Adrenal gland (tissue), 12 donors: ENCODE data around the gene FEV. TPM values are rescaled to one million over a fixed set of nuclear protein-coding genes. Genes with fewer than 3 reads are reported as not detected.

Experiments used
- DNase-seq, 7 donors: peaks; one replicate each; pipeline ENCODE4 v3.0.0-alpha.2; 2019 to 2020
- H3K27ac ChIP-seq, 5 donors: fragments of 200-600 bp; sonication (generic) in 4 of 5; 1 replicate in 3 of 5; 2 replicates in 2 of 5; pipeline versions ENCODE4 v1.5.1 to v1.8.0; 2016 to 2020; ENCODE audit warnings: mild to moderate bottlenecking in 1 of 5
- H3K27me3 ChIP-seq: fragments of 200-600 bp; 2 replicates; pipeline ENCODE4 v1.8.0; 2021
- H3K36me3 ChIP-seq, 2 donors: fragments of 200-600 bp; replicated peaks in 1 of 2; 1 replicate in 1 of 2; 2 replicates in 1 of 2; pipeline versions ENCODE4 v1.5.1 to v1.8.0; 2018 to 2022
- H3K4me1 ChIP-seq, 2 donors: fragments of 200-600 bp; replicated peaks in 1 of 2; 1 replicate in 1 of 2; 2 replicates in 1 of 2; pipeline versions ENCODE4 v1.5.1 to v1.8.0; 2018 to 2021
- H3K4me3 ChIP-seq, 4 donors: fragments of 200-600 bp; sonication (generic) in 3 of 4; one replicate each; pipeline ENCODE4 v1.5.1; 2016 to 2018
- H3K9me3 ChIP-seq, 3 donors: fragments of 200-600 bp; sonication (generic) in 1 of 3; replicated peaks in 1 of 3; 1 replicate in 2 of 3; 2 replicates in 1 of 3; pipeline versions ENCODE4 v1.5.1 to v1.8.0; 2016 to 2021
- CTCF ChIP-seq, 6 experiments: fragments of 450-650 bp in 4 of 6; fragments of 200-600 bp in 2 of 6; sonication (generic) in 1 of 6; IDR thresholded peaks; 1 replicate in 5 of 6; 2 replicates in 1 of 6; pipeline versions ENCODE4 v1.5.1 to v1.8.0; 2016 to 2021; ENCODE audit warnings: antibody characterized with exemption in 6 of 6, mild to moderate bottlenecking in 2 of 6, moderate library complexity in 1 of 6
- POLR2A ChIP-seq, 2 donors: fragments of 450-650 bp; IDR thresholded peaks; one replicate each; pipeline ENCODE4 v1.6.1; 2017; ENCODE audit warnings: antibody characterized with exemption in 2 of 2, mild to moderate bottlenecking in 2 of 2, moderate library complexity in 1 of 2
- WGBS, 4 donors: extraction: QIAGEN DNeasy Blood & Tissue Kit in 2 of 4; methylation state at CpG; one replicate each; pipeline versions ENCODE4 v1.1.5 to v1.1.7; 2013 to 2017; 5-methylcytosine and 5-hydroxymethylcytosine counted together
- intact Hi-C, 2 donors: fragments of 100-400 bp; cut with DNase I; formaldehyde crosslinking; loops; one replicate each; pipeline versions ENCODE4 v1.14.1 to v1.15.0; 2022 to 2023
- polyA plus RNA-seq, 3 donors: library from polyadenylated mRNA; stranded (reverse); fragments of 200-250 nt in 2 of 3; fragments of 350-450 nt in 1 of 3; fragmentation: Illumina TruSeq in 1 of 3; extraction: RNeasy Lipid Tissue Mini Kit (QIAGEN cat#74804) in 1 of 3; gene quantifications; one replicate each; pipeline ENCODE4 v1.2.3, GENCODE V29; 2013 to 2014
- total RNA-seq, 9 donors: library from RNA; depleted of rRNA in 4 of 9; stranded (reverse); fragments of >200 nt in 4 of 9; fragments of 120-200 nt in 1 of 9; fragmentation: NEBNext Ultra II Directional in 1 of 9; extraction: Animal tissue kit (Norgen Biotek cat#: 25700) in 1 of 9; gene quantifications; one replicate each; pipeline versions ENCODE4 v1.1.0 to v1.2.4, GENCODE V29; 2013 to 2023
- donor health status: healthy with polysubstance abuse.
- donor health status: Bipolar disorder and iron deficiency.
- donor health status: DM: yes; HTN: yes; CAD: no.
- donor health status: DM: no; HTN: no; CAD: no.
- donor health status: DM: no; HTN: no; CAD: no.
- donor health status: DM: yes; HTN: yes; CAD: no.

Gene FEV
- total and polyA plus RNA-seq, 12 donors, result 0.22 to 16.5 (median 3.1) TPM; not detected in 4

DNA sequence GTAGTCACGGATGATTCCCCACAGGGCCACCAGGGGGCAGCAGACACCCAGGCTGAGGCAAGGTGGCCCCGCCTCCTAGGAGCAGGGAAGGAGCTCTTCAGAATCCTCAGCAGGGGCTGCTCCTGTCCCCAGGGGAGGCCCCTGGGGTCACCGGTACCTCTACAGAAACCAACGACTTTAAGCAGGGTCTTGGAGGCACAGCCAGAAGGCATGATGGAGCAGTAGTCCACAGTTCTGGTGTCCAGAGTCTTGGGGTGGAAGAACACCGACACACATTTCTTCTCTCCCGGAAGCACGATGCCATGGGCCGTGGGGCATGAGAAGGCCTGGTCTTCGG is 44.8 kb upstream of the FEV start:
- Histone ChIP-seq H3K36me3 (no peaks in the 10 kb centered on the region), H3K4me3 (no peak overlapping the region), H3K27ac (no peak overlapping the region), H3K27me3 (peaks cover 9% of the 10 kb centered on the region), H3K9me3 (no peaks in the 10 kb centered on the region), H3K4me1 (no peaks in the 10 kb centered on the region)
- TF ChIP-seq CTCF (IDR thresholded peaks at IDR 0.05) (peak; percentile 75 to 99 (median 92)), POLR2A (IDR thresholded peaks at IDR 0.05) (no peak)
- DNase-seq, result peak; percentile 73 to 94 (median 83)
- WGBS, 4 donors, result 18 to 48% (median 36%) methylated on average over 4 to 9 of the region's 9 CpGs
- intact Hi-C loops, result no loop called here

GRCh38 chr2:219028996-219029828 is 44.2 kb upstream of the FEV start:
- intact Hi-C loops, result no loop called here

GRCh38 chr2:219028141-219028540 is 43.2 kb upstream of the FEV start:
- TF ChIP-seq CTCF (IDR thresholded peaks at IDR 0.05) (no peak), POLR2A (IDR thresholded peaks at IDR 0.05) (no peak)
- H3K4me1 ChIP-seq, result no peaks in the 10 kb centered on the region
- no peaks in the 10 kb centered on the region for H3K36me3 ChIP-seq
- H3K27ac ChIP-seq, result no peak overlapping the region
- H3K9me3 ChIP-seq, result no peaks in the 10 kb centered on the region
- H3K27me3 ChIP-seq, result peaks cover 9% of the 10 kb centered on the region
- no peak overlapping the region for H3K4me3 ChIP-seq
- intact Hi-C loops, result no loop called here
- no peak for DNase-seq
- WGBS, 4 donors, result 27 to 78% (median 73%) methylated on average over 1 to 5 of the region's 5 CpGs

More at GRCh38 chr2:219028996-219029828, 44.2 kb upstream of the FEV start:
- no peak for TF ChIP-seq CTCF (IDR thresholded peaks at IDR 0.05)
- H3K27me3 ChIP-seq, result peaks cover 9% of the 10 kb centered on the region
- H3K9me3 ChIP-seq, result no peaks in the 10 kb centered on the region
- 65 to 71% (median 67%) methylated on average over 13 of the region's 13 CpGs for WGBS, 4 donors
- H3K27ac ChIP-seq, result no peak overlapping the region
- H3K4me3 ChIP-seq, result no peak overlapping the region
- H3K36me3 ChIP-seq, result no peaks in the 10 kb centered on the region
- no peak for DNase-seq
- no peaks in the 10 kb centered on the region for H3K4me1 ChIP-seq

DNA sequence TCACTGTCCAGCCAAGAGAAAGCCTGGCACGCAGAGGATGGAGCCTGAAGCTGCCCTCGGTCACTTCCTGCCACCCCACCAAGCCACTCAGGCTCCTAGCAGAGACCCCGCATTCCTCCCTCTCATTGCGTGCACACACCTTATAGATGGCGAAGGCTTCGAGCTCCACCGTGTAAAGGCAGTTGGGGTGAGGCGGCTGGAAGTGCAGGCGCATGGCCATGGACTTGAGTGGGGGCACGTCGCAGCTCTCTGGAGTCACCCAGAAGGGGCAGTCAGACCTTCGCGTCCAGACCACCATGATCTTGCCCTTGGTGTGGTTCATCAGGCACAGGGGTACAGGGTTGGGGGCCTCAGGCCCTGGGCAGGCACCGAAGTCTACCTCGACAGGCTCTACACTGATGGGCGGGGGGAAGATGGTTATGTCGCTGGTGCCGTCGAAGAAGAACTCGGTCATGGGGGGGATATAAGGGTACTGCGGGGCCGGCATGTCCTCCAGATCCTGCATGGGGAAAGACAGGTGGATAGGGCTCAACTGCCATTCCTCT is 42.6 kb upstream of the FEV start:
- no peak overlapping the region for H3K27ac ChIP-seq
- no peak for DNase-seq
- intact Hi-C loops, result no loop called here

More for the DNA sequence above, 42.6 kb upstream of the FEV start:
- peaks cover 9% of the 10 kb centered on the region for H3K27me3 ChIP-seq
- WGBS, 4 donors, result 92 to 96% (median 93%) methylated on average over 10 to 22 of the region's 22 CpGs
- H3K4me3 ChIP-seq, result no peak overlapping the region
- no peaks in the 10 kb centered on the region for H3K4me1 ChIP-seq
- H3K9me3 ChIP-seq, result no peaks in the 10 kb centered on the region
- no peak for TF ChIP-seq POLR2A (IDR thresholded peaks at IDR 0.05)
- TF ChIP-seq CTCF (IDR thresholded peaks at IDR 0.05), result no peak
- H3K36me3 ChIP-seq, result no peaks in the 10 kb centered on the region
